Right lobe of liver (tissue), 4 donors: Measurements from ENCODE around the gene PTCH1.

Source experiments
- POLR2A ChIP-seq: fragments of 450-650 bp; IDR thresholded peaks from one replicate; pipeline ENCODE4 v1.6.1; 2017; ENCODE audit warnings: antibody characterized with exemption, mild to moderate bottlenecking
- TF ChIP-seq, protein P1 (sequence below), 4 donors: fragments of 200-600 bp in 3 of 4; fragments of 450-650 bp in 1 of 4; IDR thresholded peaks; one replicate each; pipeline versions ENCODE4 v1.5.1 to v1.8.0; 2016 to 2022; ENCODE audit warnings: antibody characterized with exemption in 4 of 4, mild to moderate bottlenecking in 2 of 4
- donor health status: DM: no; HTN: no; CAD: no.
- donor health status: DM: no; HTN: no; CAD: no.
- donor health status: DM: no; HTN: yes; CAD: no.

DNA sequence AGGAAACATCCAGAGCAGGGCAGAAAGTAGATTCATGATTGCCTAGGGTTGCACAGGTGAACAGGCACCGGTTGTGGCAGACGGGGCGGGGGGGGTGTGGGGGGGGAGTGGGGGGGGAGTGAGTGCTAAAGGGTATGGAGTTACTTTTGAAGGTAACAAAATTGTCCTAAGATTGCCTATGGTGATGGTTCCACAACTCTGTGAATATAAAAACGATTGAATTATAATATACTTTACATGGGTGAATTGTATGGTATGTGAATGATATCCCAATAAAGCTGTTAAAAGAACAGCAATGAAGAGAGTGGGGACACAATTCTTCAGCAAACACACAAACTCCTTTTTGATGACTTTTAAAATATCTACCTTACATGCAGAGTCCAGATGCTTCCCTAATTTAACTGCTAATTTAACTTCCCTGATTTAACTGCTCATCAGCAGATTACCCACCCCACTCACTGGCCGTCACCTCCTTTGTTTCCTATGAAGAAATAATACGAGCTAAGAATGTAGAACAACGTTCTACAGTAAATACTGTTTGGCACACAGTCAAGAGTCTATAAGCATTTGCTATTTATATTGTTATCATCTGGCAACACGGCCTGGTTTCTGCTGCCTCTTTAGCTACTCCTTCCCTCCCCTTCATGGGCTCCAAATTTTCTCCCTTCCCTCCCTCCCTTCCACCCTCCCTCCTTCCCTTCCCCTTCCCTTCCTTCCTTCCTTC is 83.5 kb downstream of the PTCH1 start:
- TF ChIP-seq, protein P1, sequence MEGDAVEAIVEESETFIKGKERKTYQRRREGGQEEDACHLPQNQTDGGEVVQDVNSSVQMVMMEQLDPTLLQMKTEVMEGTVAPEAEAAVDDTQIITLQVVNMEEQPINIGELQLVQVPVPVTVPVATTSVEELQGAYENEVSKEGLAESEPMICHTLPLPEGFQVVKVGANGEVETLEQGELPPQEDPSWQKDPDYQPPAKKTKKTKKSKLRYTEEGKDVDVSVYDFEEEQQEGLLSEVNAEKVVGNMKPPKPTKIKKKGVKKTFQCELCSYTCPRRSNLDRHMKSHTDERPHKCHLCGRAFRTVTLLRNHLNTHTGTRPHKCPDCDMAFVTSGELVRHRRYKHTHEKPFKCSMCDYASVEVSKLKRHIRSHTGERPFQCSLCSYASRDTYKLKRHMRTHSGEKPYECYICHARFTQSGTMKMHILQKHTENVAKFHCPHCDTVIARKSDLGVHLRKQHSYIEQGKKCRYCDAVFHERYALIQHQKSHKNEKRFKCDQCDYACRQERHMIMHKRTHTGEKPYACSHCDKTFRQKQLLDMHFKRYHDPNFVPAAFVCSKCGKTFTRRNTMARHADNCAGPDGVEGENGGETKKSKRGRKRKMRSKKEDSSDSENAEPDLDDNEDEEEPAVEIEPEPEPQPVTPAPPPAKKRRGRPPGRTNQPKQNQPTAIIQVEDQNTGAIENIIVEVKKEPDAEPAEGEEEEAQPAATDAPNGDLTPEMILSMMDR (IDR thresholded peaks at IDR 0.05) = no peak
- no peak for TF ChIP-seq POLR2A
